Transverse colon (tissue), 4 donors: ENCODE data around the gene TCEA3. TPM values are rescaled to one million over a fixed set of nuclear protein-coding genes. Genes with fewer than 3 reads are reported as not detected.

Experiments
- DNase-seq: peaks from one replicate; pipeline ENCODE4 v3.0.0-alpha.2; 2019
- H3K27ac ChIP-seq, 4 donors: fragments of 200-600 bp; sonication (generic); 2 replicates each; pipeline ENCODE4 v1.5.1; 2016 to 2018; ENCODE audit warnings: inconsistent platforms in 4 of 4
- H3K27me3 ChIP-seq: fragments of 200-600 bp; sonication (generic); 2 replicates; pipeline ENCODE4 v1.5.1; 2017; ENCODE audit warnings: inconsistent platforms
- H3K36me3 ChIP-seq, 4 donors: fragments of 200-600 bp; sonication (generic); 2 replicates each; pipeline ENCODE4 v1.5.1; 2017 to 2019; ENCODE audit warnings: inconsistent platforms in 4 of 4
- H3K4me1 ChIP-seq, 4 donors: fragments of 200-600 bp; sonication (generic); 2 replicates each; pipeline ENCODE4 v1.5.1; 2017 to 2020; ENCODE audit warnings: inconsistent platforms in 4 of 4
- H3K4me3 ChIP-seq, 4 donors: fragments of 200-600 bp; sonication (generic); 1 replicate in 1 of 4; 2 replicates in 3 of 4; pipeline versions ENCODE4 v1.5.1 to v1.6.1; 2017 to 2019; ENCODE audit warnings: inconsistent platforms in 4 of 4
- H3K9me3 ChIP-seq, 2 donors: fragments of 200-600 bp; sonication (generic); 2 replicates each; pipeline ENCODE4 v1.5.1; 2017 to 2019; ENCODE audit warnings: inconsistent platforms in 2 of 2
- EP300 ChIP-seq: sonication (generic); formaldehyde crosslinking; IDR thresholded peaks from one replicate; pipeline ENCODE4 v1.6.1; 2017; ENCODE audit warnings: antibody characterized with exemption, low read depth
- POLR2A ChIP-seq: fragments of 450-650 bp; IDR thresholded peaks from one replicate; pipeline ENCODE4 v1.6.1; 2016; ENCODE audit warnings: antibody characterized with exemption, mild to moderate bottlenecking, moderate library complexity
- POLR2AphosphoS5 ChIP-seq, 3 donors: sonication (generic); formaldehyde crosslinking; IDR thresholded peaks; one replicate each; pipeline ENCODE4 v1.6.1; 2016; ENCODE audit warnings: antibody characterized with exemption in 3 of 3
- WGBS, 2 donors: methylation state at CpG; one replicate each; pipeline ENCODE4 v1.1.5; 2018; ENCODE audit warnings: low coverage in 1 of 2; 5-methylcytosine and 5-hydroxymethylcytosine counted together
- in situ Hi-C, 4 donors: fragments of 200-750 bp; cut with MboI; loops; one replicate each; pipeline versions ENCODE4 v1.15.0 to v1.15.1; 2017; ENCODE audit warnings: low sequenced_read_pairs in 3 of 4, low pct_ligation_motif_present in 1 of 4, low pct_unique_long_range_greater_than_20kb in 1 of 4
- intact Hi-C: fragments of 100-400 bp; cut with DNase I; formaldehyde crosslinking; loops from one replicate; pipeline ENCODE4 v1.15.1; 2023; ENCODE audit warnings: low total_unique reads
- total RNA-seq, 4 donors: library from RNA; depleted of rRNA; stranded (reverse); fragments of >200 nt; gene quantifications; one replicate each; pipeline ENCODE4 v1.1.0, GENCODE V29; 2016
- TF ChIP-seq, protein P1 (sequence below), 5 experiments: fragments of 200-600 bp in 3 of 5; fragments of 450-650 bp in 2 of 5; sonication (generic) in 3 of 5; IDR thresholded peaks; 1 replicate in 2 of 5; 2 replicates in 3 of 5; pipeline ENCODE4 v1.5.1; 2016 to 2017; ENCODE audit warnings: antibody characterized with exemption in 5 of 5, inconsistent platforms in 3 of 5, mild to moderate bottlenecking in 2 of 5, moderate library complexity in 1 of 5

TCEA3 gene
- total RNA-seq, 4 donors from 2014 or later: 137 to 761 (median 198) TPM

GRCh38 chr1:23442751-23443150 is 18.2 kb upstream of the TCEA3 start:
- 69 to 89% methylated on average over 3 of the region's 3 CpGs for WGBS, 2 donors
- no peaks in the 10 kb centered on the region for H3K27me3 ChIP-seq
- H3K4me3 ChIP-seq: no peak overlapping the region
- intact Hi-C loops: no loop called here
- TF ChIP-seq, protein P1, sequence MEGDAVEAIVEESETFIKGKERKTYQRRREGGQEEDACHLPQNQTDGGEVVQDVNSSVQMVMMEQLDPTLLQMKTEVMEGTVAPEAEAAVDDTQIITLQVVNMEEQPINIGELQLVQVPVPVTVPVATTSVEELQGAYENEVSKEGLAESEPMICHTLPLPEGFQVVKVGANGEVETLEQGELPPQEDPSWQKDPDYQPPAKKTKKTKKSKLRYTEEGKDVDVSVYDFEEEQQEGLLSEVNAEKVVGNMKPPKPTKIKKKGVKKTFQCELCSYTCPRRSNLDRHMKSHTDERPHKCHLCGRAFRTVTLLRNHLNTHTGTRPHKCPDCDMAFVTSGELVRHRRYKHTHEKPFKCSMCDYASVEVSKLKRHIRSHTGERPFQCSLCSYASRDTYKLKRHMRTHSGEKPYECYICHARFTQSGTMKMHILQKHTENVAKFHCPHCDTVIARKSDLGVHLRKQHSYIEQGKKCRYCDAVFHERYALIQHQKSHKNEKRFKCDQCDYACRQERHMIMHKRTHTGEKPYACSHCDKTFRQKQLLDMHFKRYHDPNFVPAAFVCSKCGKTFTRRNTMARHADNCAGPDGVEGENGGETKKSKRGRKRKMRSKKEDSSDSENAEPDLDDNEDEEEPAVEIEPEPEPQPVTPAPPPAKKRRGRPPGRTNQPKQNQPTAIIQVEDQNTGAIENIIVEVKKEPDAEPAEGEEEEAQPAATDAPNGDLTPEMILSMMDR (IDR thresholded peaks at IDR 0.05): no peak
- TF ChIP-seq EP300: no peak
- TF ChIP-seq POLR2AphosphoS5 (IDR thresholded peaks at IDR 0.05): no peak
- no peak for TF ChIP-seq POLR2A
- no peak for DNase-seq
- no peaks in the 10 kb centered on the region for H3K36me3 ChIP-seq
- no peaks in the 10 kb centered on the region for H3K9me3 ChIP-seq
- H3K27ac ChIP-seq: no peak overlapping the region
- H3K4me1 ChIP-seq: peaks cover 0 to 9% (median 0%) of the 10 kb centered on the region in 4 donors
- in situ Hi-C loops: no loop called here

- no peaks in the 10 kb centered on the region for H3K36me3 ChIP-seq
- TF ChIP-seq POLR2A (no peak), EP300 (no peak), POLR2AphosphoS5 (IDR thresholded peaks at IDR 0.05) (no peak)
- TF ChIP-seq, protein P1 (IDR thresholded peaks at IDR 0.05): no peak
- H3K4me3 ChIP-seq: no peak overlapping the region
- in situ Hi-C loops (no loop called here), intact Hi-C loops (no loop called here)
- H3K9me3 ChIP-seq: no peaks in the 10 kb centered on the region
- no peaks in the 10 kb centered on the region for H3K27me3 ChIP-seq
- H3K4me1 ChIP-seq: peaks cover 0 to 14% (median 4%) of the 10 kb centered on the region in 4 donors
- WGBS, 2 donors: 89 to 90% methylated on average over 2 to 8 of the region's 8 CpGs
- no peak for DNase-seq
- no peak overlapping the region for H3K27ac ChIP-seq
These were observed 17.0 kb upstream of the TCEA3 start for GRCh38 chr1:23441446-23442148.

- 83 to 100% methylated on average over 3 to 8 of the region's 8 CpGs for WGBS, 2 donors
- Histone ChIP-seq H3K4me3 (no peak overlapping the region), H3K27me3 (no peaks in the 10 kb centered on the region), H3K4me1 (peaks cover 0 to 19% (median 15%) of the 10 kb centered on the region in 4 donors), H3K27ac (no peak overlapping the region), H3K9me3 (no peaks in the 10 kb centered on the region), H3K36me3 (no peaks in the 10 kb centered on the region)
- intact Hi-C loops: no loop called here
- TF ChIP-seq, protein P1 (IDR thresholded peaks at IDR 0.05): no peak
- no peak for TF ChIP-seq POLR2A
- TF ChIP-seq POLR2AphosphoS5 (IDR thresholded peaks at IDR 0.05): no peak
- TF ChIP-seq EP300: no peak
- in situ Hi-C loops: no loop called here
- DNase-seq: no peak
These were observed 14.0 kb upstream of the TCEA3 start for GRCh38 chr1:23438545-23438944.

DNA sequence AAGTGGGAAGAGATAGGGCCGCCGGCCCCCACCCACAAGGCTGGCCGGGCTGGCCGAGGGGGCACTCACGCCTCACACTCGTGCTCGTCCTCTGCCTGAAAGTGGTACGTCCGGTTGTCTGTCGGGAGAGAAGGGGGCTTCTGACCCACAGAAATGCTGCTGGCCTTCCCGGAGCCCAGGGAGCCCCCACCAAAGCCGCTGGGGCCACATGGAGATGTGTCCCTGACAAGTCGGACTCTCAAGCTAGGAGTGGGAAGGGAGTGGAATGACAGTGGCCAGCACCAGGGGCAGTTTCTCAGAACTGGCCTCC is 12.8 kb upstream of the TCEA3 start:
- H3K27ac ChIP-seq: peak overlapping the region; percentile 70 to 87 (median 86)
- in situ Hi-C loops: no loop called here
- H3K9me3 ChIP-seq: no peaks in the 10 kb centered on the region
- H3K36me3 ChIP-seq: peaks cover 0 to 4% (median 0%) of the 10 kb centered on the region in 4 donors
- peaks cover 0 to 19% (median 15%) of the 10 kb centered on the region in 4 donors for H3K4me1 ChIP-seq
- WGBS, 2 donors: 90 to 93% methylated on average over 2 to 9 of the region's 13 CpGs
- no peak overlapping the region for H3K4me3 ChIP-seq
- intact Hi-C loops: no loop called here
- no peak for DNase-seq
- TF ChIP-seq POLR2AphosphoS5 (IDR thresholded peaks at IDR 0.05) (no peak), EP300 (no peak), POLR2A (no peak)
- TF ChIP-seq, protein P1 (IDR thresholded peaks at IDR 0.05): no peak
- no peaks in the 10 kb centered on the region for H3K27me3 ChIP-seq
